Mononuclear cell (primary cell): ENCODE results near the gene RAB11FIP4. TPM values are rescaled to one million over a fixed set of nuclear protein-coding genes. Genes with fewer than 3 reads are reported as not detected.

Source experiments
- H3K27me3 ChIP-seq: 2 replicates; pipeline ENCODE4 v1.6.0; 2011; ENCODE audit warnings: low read length, control low read depth; ENCODE audit not compliant: insufficient read depth
- H3K4me1 ChIP-seq: 2 replicates; pipeline ENCODE4 v1.5.1; 2011; ENCODE audit warnings: mild to moderate bottlenecking, low read length, control low read depth; ENCODE audit not compliant: insufficient read depth
- H3K4me3 ChIP-seq: 2 replicates; pipeline ENCODE4 v1.5.1; 2011; ENCODE audit warnings: mild to moderate bottlenecking, low read length, moderate library complexity
- H3K9me3 ChIP-seq: 2 replicates; pipeline ENCODE4 v1.5.1; 2011; ENCODE audit warnings: low read depth, mild to moderate bottlenecking, control low read depth, low read length
- total RNA-seq: library from RNA; depleted of rRNA; stranded (reverse); fragments of >200 nt; gene quantifications from one replicate; pipeline ENCODE4 v1.2.3, GENCODE V29; 2012

RAB11FIP4 gene
- total RNA-seq, 1 donor = 48.0 TPM

DNA sequence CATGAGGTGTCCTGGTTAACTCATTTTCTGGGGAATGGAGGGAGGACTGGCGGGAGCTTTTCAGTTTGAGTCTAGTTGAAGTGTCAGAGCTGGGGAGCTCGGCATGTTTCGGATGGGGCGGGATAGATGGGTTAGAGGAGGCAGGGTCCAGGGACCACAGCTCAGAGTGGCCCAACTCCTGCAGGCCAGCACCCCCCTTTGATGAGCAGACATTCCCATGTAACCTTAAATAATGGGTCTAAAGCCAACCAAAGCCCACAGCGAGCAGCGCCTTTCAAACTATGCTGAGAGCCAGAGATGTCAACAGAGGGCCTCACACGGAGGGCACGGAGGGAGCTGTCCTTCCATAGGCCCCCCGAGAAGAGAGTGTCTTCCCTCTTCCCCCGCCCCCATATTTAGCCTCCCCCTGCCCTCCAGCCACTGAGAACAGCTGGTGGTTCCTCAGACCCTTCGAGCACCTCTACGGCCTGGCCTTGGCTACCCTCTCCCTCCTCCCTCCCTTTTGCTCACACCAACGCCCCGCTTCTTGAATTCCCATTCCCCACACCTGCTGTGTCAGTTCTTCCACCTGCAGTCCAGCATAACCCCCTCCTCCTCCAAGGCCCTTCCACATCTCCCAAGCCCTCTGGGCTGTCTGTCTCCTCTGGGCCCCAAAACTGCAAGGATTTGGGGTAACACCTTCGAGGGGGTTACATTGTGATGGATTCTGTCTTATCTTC is 21.8 kb downstream of the RAB11FIP4 start:
- no peaks in the 10 kb centered on the region for H3K9me3 ChIP-seq
- no peak overlapping the region for H3K4me3 ChIP-seq
- no peaks in the 10 kb centered on the region for H3K27me3 ChIP-seq
- H3K4me1 ChIP-seq = peaks cover 7% of the 10 kb centered on the region

DNA sequence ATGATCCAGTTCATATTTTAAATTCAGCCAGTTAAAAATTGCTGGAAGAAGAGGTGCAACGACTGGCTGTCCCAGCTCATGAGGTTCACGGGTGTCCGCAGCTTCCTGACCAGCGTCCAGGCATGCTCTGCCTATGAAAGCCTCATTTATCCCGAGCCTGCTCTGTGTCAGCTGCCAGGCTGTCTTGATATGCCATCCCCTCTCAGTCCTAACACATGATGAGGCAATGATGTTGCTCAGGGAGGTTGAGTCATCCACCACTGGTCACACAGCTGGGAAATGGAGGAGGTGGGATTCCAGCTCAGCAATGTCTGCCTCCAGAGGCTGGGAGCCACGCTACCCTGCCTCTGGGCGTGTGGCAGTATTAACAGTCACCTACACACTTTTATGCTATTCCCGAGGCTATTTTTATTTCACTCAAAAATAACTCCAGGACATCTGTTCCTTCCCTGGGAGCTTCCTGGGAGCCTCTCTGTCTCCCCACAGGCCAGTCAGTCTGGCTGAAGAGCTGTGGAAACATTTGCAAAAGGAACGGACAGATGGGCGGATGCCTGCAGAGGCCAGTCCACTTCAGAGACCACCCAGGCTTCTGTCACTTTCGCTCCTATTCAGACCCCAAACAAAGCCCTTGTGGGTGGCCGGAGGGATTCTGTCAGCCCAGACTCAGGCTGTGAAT is 22.5 kb downstream of the RAB11FIP4 start:
- Histone ChIP-seq H3K4me3 (no peak overlapping the region), H3K9me3 (no peaks in the 10 kb centered on the region), H3K27me3 (no peaks in the 10 kb centered on the region), H3K4me1 (peaks cover 7% of the 10 kb centered on the region)

DNA sequence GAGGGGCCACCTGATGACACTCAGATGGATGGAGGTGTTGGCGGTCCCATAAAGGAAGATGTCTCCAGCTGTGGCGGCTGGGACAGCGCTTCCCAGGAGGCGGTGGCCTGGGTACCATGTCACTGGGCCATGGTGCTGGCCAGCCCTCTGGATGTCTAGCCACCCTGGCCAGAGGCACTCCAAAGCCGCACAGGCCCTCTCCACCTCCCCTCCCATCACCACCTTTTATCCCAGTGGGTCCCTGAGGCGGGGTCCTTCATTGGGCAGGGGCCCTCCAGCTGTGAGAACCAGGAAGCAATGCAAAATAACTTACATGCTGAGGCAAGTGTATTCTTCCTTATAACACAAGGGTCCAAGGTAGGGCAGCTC is 23.1 kb downstream of the RAB11FIP4 start:
- Histone ChIP-seq H3K4me1 (peaks cover 7% of the 10 kb centered on the region), H3K9me3 (no peaks in the 10 kb centered on the region), H3K27me3 (no peaks in the 10 kb centered on the region), H3K4me3 (no peak overlapping the region)

DNA sequence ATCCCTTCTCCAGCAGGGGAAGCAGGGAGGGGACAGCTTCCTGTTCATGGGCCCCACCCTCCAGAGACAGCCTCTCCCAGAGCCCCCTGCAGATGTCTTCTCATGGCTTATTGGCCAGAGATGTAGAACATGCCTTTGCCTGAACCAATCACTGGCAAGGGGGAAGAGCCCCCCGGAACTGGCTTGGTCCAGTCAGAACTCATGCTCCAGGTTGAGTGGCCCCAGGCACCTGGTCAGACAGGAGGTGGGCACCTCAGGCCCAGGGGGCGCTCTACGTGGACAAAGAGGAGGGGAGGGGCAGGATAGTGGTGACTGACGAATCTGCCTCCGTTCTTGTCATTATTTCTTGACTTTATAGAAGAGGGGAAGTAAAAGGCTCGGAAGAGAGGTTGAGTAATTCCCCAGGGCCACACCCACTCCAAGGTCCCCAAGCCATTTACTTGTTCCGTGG is 23.6 kb downstream of the RAB11FIP4 start:
- Histone ChIP-seq H3K9me3 (no peaks in the 10 kb centered on the region), H3K27me3 (no peaks in the 10 kb centered on the region), H3K4me3 (no peak overlapping the region), H3K4me1 (peaks cover 7% of the 10 kb centered on the region)

DNA sequence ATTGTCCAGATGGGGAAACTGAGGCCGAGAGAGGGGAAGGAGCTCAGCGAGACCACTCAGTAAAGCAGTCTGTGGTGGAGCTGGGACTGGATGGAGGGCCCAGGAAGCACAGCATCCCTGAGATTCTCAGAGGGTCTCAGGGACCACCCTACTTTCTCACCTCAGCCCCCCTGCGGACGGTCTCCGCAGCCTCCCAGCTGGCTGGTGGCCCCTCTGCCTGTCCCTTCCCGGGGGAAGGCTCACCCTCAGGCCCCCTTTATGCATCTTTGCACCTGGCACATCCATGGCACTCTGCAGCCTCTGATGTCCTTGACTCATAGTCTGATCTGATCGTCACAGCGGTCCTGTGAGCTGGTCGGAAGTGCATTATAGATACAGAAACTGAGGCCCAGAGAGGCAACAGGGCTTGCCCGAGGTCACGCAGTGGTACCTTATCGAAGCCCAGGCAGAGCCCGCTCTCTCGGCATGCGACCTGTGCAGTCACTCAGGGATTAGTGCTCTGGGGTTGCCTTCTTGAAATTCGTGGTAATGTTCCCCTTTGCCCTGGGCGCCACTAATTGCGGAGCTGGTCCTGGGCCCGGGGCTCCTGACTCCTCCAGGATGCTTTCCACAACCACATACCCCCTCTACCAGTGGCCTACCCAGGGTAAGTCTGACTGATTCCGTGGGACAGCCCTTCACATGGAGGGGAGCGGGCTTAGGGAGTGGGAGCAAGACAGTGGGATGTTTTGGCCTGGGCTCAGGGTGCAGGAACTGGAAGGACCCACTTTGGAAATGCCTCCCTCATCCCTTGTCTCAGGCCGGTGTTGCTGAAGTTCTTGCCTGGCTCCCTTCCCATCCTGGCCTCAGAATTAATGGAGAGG is 24.4 kb downstream of the RAB11FIP4 start:
- Histone ChIP-seq H3K9me3 (no peaks in the 10 kb centered on the region), H3K4me1 (peaks cover 7% of the 10 kb centered on the region), H3K27me3 (no peaks in the 10 kb centered on the region), H3K4me3 (no peak overlapping the region)

DNA sequence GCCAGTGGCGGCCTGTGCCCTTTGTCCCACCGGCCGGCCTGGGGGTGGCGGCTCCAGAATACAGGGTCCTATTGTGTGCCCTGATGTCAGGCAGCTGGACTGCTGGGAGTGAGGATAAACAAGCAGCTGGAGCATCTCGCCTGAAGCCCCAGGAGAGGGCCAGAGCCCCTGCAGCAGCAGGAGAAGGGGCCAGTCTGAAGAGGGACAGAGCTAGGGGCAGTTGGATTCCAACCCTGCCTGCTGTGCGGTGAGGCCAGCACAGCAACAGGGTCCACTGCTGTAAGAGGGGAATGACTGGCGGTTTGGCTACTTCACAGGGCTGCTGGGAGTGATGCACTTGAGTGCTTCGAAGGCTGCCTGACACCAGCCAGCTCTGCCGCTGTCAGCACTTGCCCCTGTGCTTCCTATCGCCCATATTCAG is 25.0 kb downstream of the RAB11FIP4 start:
- no peak overlapping the region for H3K4me3 ChIP-seq
- H3K9me3 ChIP-seq = no peaks in the 10 kb centered on the region
- no peaks in the 10 kb centered on the region for H3K27me3 ChIP-seq
- peaks cover 7% of the 10 kb centered on the region for H3K4me1 ChIP-seq

DNA sequence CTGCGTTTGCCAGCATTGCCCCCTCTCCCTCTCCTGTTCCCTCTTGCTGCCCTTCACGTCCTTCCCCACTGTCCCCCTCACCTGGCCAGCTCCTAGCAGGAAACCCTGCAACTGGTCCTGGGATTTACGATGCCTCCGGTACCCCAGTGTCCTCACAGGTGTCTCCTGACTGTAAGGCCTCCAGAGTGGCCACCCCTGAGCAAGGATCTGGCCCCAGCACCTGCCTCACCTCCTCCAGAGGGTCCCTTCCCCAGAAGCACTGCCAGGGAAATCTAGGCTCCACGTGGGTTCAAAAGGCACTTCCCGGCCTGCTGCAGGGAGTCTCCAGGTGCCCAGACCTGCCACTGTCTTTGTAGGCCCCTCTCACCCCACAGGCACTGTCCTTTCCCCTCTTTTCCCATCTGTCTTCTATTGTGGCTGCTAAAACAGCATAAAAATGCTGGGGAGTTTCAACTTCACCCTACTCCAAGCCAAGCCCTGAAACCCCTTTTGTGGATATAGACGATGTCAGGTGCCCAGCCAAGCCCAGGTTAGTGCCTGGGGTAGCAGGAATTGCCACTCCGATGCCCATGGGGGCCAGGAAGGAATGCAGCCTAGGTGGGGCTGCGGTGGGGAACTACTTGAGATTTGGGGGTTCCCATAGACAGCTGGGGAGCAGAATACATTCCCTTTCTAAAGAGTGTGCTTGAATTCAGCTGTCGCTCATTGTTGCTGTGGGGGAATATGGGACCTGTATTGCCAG is 25.7 kb downstream of the RAB11FIP4 start:
- no peaks in the 10 kb centered on the region for H3K9me3 ChIP-seq
- no peak overlapping the region for H3K4me3 ChIP-seq
- H3K4me1 ChIP-seq = peaks cover 7% of the 10 kb centered on the region
- no peaks in the 10 kb centered on the region for H3K27me3 ChIP-seq

DNA sequence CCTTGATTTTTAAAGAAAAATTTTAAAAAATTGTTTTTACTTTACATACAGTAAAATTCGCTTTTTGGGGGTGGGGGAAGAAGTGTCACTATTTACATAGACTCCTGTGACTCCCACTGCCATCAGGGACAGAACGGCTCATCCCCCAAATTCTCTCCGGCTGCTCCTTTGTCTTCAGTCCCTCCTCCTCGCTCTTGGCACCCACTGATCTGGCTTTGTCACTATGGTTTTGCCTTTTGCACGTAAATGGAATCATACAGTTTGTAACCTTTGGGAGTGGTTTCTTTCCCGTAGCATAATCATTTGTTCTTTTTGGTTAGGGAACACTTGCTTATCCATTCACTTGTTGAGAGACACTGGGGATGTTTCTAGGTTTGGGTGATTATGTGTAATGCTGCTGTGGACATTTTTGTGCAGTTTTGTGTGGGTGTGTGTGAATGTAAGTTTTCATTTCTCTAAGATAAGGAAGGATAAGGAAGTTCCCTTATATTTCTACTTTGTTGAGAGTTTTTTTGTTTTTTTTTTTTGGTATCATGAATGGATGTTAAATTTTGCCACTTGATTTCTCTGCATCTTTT is 27.4 kb downstream of the RAB11FIP4 start:
- no peaks in the 10 kb centered on the region for H3K9me3 ChIP-seq
- H3K27me3 ChIP-seq = peaks cover 2% of the 10 kb centered on the region
- no peak overlapping the region for H3K4me3 ChIP-seq
- peaks cover 7% of the 10 kb centered on the region for H3K4me1 ChIP-seq

DNA sequence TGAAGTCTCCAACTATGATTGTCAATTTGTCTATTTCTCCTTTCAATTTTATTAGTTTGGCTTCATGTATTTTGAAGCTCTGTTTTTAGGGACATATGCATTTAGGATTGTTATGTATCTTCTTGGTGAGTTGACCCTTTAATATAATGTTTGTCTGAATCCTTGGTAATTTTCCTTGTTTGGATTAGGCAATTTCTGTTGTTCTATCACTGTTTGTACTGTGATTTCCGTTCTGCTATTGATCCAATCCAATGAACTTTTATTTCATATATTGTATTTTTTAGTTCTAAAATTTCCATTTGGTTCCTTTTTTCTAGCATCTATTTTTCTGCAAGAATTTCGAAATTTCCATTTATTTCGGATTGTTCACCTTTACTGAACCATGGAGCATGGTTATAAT is 31.0 kb downstream of the RAB11FIP4 start:
- Histone ChIP-seq H3K9me3 (no peaks in the 10 kb centered on the region), H3K4me1 (no peaks in the 10 kb centered on the region), H3K27me3 (peaks cover 2% of the 10 kb centered on the region), H3K4me3 (no peak overlapping the region)

DNA sequence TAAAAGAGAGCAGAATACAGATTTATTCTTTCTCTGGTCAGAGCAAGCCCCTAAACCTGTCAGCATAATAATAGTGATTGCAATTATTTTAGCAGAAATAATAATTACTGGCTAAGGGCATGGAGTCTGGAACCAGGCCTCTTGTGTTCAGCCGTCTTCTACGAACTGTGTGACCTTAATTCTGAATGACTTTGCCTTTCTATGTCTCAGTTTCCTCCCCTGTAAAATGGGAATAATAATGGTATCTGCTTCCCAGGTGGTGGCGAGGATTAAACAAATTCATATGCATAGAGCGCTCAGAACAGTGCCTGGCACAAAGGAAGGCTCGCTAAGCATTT is 33.4 kb downstream of the RAB11FIP4 start:
- Histone ChIP-seq H3K4me1 (no peaks in the 10 kb centered on the region), H3K27me3 (peaks cover 2% of the 10 kb centered on the region), H3K4me3 (no peak overlapping the region), H3K9me3 (no peaks in the 10 kb centered on the region)

DNA sequence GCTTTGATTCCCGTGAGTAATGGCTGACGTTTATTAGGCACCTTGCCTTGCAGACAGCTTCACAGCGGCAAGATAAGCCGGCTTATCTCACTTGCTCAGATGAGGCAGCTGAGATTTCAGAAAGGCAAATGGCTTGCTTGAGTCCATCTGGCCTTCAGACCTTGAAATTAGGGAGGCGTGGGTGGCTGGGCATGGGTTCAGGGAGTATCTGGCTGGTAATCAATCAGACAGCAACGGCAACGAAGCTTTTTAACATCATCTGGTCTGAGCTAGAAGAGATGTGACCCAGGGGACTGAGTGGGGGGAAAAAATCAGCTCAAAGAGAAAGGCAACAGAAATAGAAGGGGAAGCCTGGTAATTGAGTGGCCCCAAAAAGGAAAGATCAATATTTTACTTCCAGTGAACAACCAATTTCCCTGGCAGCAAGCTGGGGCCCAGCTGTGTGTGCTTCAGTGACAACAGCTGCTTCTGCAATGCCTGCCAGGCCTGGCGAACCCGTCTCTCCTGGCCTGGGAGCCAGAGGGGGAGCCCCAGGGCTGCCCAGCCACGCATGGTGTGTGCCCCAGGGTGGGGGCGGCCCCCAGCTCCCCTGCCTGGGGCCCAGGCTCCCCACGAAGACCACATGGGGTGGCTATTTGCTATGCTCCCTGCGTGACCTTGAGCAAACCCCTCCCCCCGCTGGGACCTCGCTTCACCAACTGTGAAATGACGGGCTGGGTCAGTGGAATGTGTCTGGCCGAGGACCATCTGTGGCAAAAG is 34.0 kb downstream of the RAB11FIP4 start:
- H3K9me3 ChIP-seq = no peaks in the 10 kb centered on the region
- H3K4me3 ChIP-seq = no peak overlapping the region
- no peaks in the 10 kb centered on the region for H3K4me1 ChIP-seq
- peaks cover 2% of the 10 kb centered on the region for H3K27me3 ChIP-seq

DNA sequence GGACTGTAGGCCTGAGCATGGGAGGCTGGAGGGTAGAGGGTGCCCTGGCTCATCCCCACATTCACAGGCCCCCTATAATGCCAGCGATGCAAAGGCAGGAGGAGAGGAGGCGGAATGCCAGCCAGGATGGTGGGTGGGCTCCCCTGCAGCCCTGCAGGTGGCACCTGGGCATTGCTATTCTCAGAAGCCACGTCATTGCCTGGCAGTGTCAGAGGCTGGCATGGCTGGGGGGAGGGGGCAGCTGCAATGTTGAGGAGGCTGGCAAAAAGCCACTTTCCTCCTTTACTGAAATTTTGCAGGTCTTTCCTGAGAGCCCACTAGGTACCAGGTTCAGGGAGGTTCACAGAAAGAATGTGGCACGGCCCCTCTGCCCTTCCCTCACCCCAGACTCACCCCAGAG is 36.2 kb downstream of the RAB11FIP4 start:
- Histone ChIP-seq H3K27me3 (peaks cover 2% of the 10 kb centered on the region), H3K9me3 (no peaks in the 10 kb centered on the region), H3K4me1 (peaks cover under 1% of the 10 kb centered on the region), H3K4me3 (no peak overlapping the region)

DNA sequence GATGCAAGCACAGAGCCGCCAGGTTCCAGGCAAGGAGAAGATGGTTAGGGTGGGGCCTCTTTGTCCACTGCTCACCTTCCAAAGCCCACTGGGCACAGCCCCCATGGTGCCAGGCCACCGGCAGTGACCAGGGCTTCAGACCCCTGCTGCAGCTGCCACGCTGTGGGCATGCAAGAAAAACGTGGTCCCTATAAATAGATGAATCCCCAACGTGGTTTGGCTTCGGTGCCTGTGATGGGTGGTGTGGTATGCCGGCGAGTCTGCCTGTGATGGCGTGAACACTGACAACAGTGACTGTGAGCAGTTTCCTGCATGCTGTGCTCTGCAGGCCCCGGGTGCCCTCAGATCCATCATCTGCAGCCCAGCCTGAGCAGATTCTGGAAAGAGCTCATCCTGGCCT is 36.6 kb downstream of the RAB11FIP4 start:
- Histone ChIP-seq H3K4me1 (peaks cover 5% of the 10 kb centered on the region), H3K27me3 (peaks cover 2% of the 10 kb centered on the region), H3K4me3 (no peak overlapping the region), H3K9me3 (no peaks in the 10 kb centered on the region)

DNA sequence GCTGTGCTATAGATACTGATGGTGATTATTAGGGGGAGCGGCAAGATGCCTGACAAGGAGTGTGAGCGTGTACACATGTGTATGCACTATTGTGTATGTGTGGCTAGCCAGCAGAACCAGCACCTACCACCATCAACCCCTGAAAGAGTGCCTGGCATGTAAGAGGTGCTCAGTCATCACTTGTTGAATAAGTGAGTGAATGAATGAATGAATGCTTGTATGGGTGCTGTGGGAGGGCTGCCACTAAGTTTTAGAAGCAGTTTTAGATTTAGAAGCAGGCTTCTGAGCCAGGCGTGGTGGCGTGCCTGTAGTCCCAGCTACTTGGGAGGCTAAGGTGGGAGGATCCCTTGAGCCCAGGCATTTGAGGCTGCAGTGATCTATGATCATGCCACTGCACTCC is 37.0 kb downstream of the RAB11FIP4 start:
- Histone ChIP-seq H3K9me3 (no peaks in the 10 kb centered on the region), H3K4me1 (peaks cover 9% of the 10 kb centered on the region), H3K4me3 (no peak overlapping the region), H3K27me3 (no peaks in the 10 kb centered on the region)
